Left ventricle myocardium inferior (tissue), 1 donor: ENCODE results near the gene ANO7. TPM values are rescaled to one million over a fixed set of nuclear protein-coding genes. Genes with fewer than 3 reads are reported as not detected.
A peak's percentile ranks its signal among the peaks of the same experiment; 100 is the strongest.

ENCODE experiments used
- DNase-seq: peaks from one replicate; pipeline ENCODE4 v3.0.0-alpha.2; 2020
- H3K27ac ChIP-seq: fragments of 200-600 bp; replicated peaks from 2 replicates; pipeline ENCODE4 v1.8.0; 2021
- H3K27me3 ChIP-seq: fragments of 200-600 bp; 2 replicates; pipeline ENCODE4 v1.8.0; 2021; ENCODE audit warnings: low read depth
- H3K36me3 ChIP-seq: fragments of 200-600 bp; 2 replicates; pipeline ENCODE4 v1.8.0; 2021
- H3K4me1 ChIP-seq: fragments of 200-600 bp; 2 replicates; pipeline ENCODE4 v1.8.0; 2021
- H3K4me3 ChIP-seq: fragments of 200-600 bp; 2 replicates; pipeline ENCODE4 v1.8.0; 2021; ENCODE audit warnings: mild to moderate bottlenecking, moderate library complexity
- H3K9me3 ChIP-seq: fragments of 200-600 bp; replicated peaks from 2 replicates; pipeline ENCODE4 v1.8.0; 2021
- CTCF ChIP-seq: fragments of 200-600 bp; IDR thresholded peaks from 2 replicates; pipeline ENCODE4 v1.8.0; 2021; ENCODE audit warnings: antibody characterized with exemption, mild to moderate bottlenecking, borderline replicate concordance
- intact Hi-C: fragments of 100-400 bp; cut with micrococcal nuclease; formaldehyde crosslinking; loops from one replicate; pipeline ENCODE4 v1.11.0; 2022
- total RNA-seq: library from RNA; stranded (reverse); fragmentation: NEBNext Ultra II Directional; extraction: Animal tissue kit (Norgen Biotek cat#: 25700); gene quantifications from one replicate; pipeline ENCODE4 v1.2.1, GENCODE V29; 2021
- donor health status: DM: no; HTN: yes; CAD: no; lungs with severe emphysema.

Gene ANO7
- total RNA-seq, 1 donor from 2014 or later, result 0.80 TPM

GRCh38 chr2:241269707-241270520 is 81.4 kb downstream of the ANO7 start:
- peak overlapping the region; percentile 96 for H3K4me3 ChIP-seq
- peaks cover 38% of the 10 kb centered on the region for H3K36me3 ChIP-seq
- peaks cover 53% of the 10 kb centered on the region for H3K4me1 ChIP-seq
- intact Hi-C loops, result no loop called here
- no peaks in the 10 kb centered on the region for H3K27me3 ChIP-seq
- TF ChIP-seq CTCF, result no peak
- no peaks in the 10 kb centered on the region for H3K9me3 ChIP-seq
- no peak for DNase-seq
- H3K27ac ChIP-seq, result no peak overlapping the region

- Histone ChIP-seq H3K9me3 (peaks cover 4% of the 10 kb centered on the region), H3K36me3 (peaks cover 32% of the 10 kb centered on the region), H3K27ac (no peak overlapping the region), H3K4me3 (peak overlapping the region; percentile 96), H3K4me1 (peaks cover 53% of the 10 kb centered on the region), H3K27me3 (no peaks in the 10 kb centered on the region)
- no peak for DNase-seq
- intact Hi-C loops, result no loop called here
- TF ChIP-seq CTCF, result no peak
Observed at GRCh38 chr2:241270531-241270930, 82.1 kb downstream of the ANO7 start.

- H3K9me3 ChIP-seq, result peaks cover 9% of the 10 kb centered on the region
- H3K27ac ChIP-seq, result peak overlapping the region; percentile 95
- H3K27me3 ChIP-seq, result no peaks in the 10 kb centered on the region
- peaks cover 53% of the 10 kb centered on the region for H3K4me1 ChIP-seq
- peak; percentile 85 for DNase-seq
- no peak for TF ChIP-seq CTCF
- H3K4me3 ChIP-seq, result peak overlapping the region; percentile 96
- H3K36me3 ChIP-seq, result peaks cover 19% of the 10 kb centered on the region
- intact Hi-C loops, result no loop called here
Observed at GRCh38 chr2:241271706-241272302, 83.3 kb downstream of the ANO7 start.

GRCh38 chr2:241272303-241273209 is 84.1 kb downstream of the ANO7 start:
- Histone ChIP-seq H3K27me3 (no peaks in the 10 kb centered on the region), H3K4me1 (peaks cover 53% of the 10 kb centered on the region), H3K4me3 (peak overlapping the region; percentile 96), H3K36me3 (peaks cover 12% of the 10 kb centered on the region), H3K27ac (peak overlapping the region; percentile 95), H3K9me3 (peaks cover 9% of the 10 kb centered on the region)
- intact Hi-C loops, result no loop called here
- DNase-seq, result peak; percentile 81
- TF ChIP-seq CTCF, result no peak

- Histone ChIP-seq H3K27me3 (no peaks in the 10 kb centered on the region), H3K9me3 (peaks cover 9% of the 10 kb centered on the region), H3K27ac (peak overlapping the region; percentile 95), H3K4me1 (peaks cover 52% of the 10 kb centered on the region), H3K36me3 (peaks cover 4% of the 10 kb centered on the region), H3K4me3 (peak overlapping the region; percentile 96)
- intact Hi-C loops, result no loop called here
- no peak for DNase-seq
- no peak for TF ChIP-seq CTCF
Observed at GRCh38 chr2:241273210-241274020, 84.9 kb downstream of the ANO7 start.
